IPS-NIHi11 (cell line): ENCODE data around the gene DIP2B.

ENCODE experiments used
- DNase-seq: peaks from one replicate; pipeline ENCODE4 v3.0.0; 2012; ENCODE audit warnings: mixed read lengths, low spot score

Gene DIP2B

DNA sequence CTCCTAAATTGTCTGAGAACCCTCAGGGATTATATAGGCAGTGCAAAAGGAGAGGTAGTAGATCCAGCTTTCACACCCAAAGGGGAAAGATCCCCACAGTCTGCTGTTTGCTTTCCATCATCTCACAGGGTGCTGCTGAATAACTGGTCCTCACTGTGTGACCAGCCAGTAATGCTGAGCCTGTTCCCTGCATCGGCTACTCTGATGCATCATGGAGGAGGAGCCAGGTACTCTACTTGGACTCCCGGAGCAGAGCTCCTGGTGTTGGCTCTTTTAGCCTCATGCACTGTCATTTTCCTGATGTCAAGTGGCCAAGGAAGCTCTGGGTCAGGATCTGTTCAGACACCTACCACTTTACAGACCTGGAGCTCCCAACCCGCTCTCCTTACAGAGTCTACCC, 131.7 kb downstream of the DIP2B start:
- DNase-seq = no peak

DNA sequence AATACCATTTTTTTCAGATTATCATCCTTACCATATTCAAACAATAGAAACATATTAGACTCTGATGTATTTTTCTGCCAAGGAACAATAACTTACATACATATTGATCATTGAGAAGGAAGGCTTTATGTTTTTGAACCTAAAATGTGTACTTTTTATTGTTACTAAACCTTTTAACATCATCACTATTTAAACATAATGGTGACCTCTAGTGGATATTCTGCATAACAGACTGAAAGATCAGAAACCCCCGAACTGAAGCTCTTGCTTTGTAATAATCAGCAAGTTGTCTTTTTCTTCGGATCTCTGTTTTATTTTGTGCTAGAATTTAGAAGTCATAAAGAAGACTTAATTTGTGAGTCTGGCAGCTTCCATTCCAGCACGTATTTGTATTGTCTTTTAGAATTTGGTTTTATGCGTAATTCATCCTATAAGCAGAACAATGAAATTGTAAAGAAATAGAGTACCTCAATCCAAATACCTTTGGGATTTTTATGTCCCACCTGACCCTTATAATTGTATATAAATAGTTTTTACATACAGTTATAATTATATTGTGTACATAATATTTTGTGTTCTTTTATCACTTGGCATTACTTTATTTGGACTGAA, 133.2 kb downstream of the DIP2B start:
- peak; percentile 50 for DNase-seq

DNA sequence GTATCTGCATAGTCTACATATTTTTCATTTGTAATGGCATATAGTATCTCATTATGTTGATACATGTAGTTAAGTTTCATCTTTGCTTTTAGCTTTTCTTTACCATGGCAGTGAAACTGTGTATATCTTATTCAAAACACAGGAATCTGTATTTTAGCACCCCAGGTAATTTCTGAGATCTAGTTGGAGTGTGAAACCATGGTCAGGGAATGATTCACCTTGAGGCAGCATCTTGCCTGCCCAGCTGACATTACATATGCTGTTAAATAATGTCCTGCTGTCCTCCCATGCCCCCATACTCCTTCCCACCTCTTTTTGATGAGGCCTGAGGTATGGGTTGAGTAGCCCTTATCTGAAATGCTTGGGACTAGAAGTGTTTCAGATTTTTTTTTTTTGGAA, 133.7 kb downstream of the DIP2B start:
- DNase-seq = no peak

DNA sequence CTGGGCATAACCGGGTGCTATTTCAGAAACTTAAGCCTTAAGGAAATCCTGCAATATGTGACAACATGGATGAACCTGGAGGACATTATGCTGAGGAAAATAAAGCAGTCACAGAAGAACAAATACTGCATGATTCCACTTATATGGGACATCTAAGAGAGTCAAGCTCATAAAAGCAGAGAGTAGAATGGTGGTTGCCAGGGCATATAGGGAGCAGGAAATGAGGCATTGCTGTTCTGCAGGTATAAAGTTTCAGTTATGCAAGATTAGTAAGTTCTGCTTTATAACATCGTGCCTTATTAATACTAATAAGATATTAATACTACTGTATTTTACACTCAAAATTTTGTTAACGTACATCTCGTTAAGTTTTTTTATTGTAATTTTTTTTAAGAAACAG, 134.9 kb downstream of the DIP2B start:
- no peak for DNase-seq

DNA sequence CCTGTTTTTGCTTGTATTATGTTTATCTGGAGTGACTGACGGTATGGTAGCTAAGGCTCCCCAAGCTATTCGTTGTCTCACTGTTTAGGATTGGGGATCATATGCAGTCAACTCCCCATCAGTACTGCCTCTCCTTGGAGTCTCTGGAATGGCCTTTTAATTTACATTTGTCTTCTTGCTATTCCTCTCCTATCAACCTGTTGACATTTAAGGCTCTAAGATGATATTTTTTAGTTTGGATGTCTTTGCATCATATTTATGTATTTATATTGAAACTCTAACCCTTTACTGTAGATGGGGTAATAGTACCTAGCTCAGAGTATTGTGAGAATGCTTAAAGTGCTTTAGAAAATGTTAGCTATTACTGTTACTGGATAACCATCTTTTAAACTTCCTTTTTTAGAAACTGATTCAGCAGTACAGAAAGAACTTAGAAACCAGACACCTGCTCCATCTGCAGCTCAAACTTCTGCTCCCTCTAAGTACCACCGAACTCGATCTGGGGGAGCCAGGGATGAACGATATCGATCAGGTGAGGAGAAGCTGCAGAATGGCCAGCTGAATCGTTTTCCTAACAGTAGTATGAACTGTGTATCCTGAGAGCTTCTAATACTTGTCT, 135.6 kb downstream of the DIP2B start:
- no peak for DNase-seq

DNA sequence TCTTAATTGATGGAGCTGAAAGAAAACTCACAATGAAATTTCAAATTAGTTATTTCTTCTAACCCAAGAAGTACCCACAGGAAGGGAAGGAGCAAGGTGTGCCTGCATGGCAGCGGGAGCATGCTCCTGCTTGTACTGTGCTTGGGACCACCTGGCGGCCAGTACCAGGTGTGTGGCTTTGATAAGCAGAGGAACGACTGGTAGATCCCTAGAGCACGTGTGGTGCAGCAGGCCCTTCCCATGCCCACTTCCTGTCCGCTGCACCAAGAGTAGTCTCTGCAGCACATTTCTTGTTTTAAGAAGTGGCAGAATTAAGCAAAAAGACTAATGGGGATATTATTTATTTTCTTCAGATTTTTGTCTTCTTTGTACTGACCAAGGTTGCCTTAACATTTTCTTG, 136.8 kb downstream of the DIP2B start:
- DNase-seq = no peak

DNA sequence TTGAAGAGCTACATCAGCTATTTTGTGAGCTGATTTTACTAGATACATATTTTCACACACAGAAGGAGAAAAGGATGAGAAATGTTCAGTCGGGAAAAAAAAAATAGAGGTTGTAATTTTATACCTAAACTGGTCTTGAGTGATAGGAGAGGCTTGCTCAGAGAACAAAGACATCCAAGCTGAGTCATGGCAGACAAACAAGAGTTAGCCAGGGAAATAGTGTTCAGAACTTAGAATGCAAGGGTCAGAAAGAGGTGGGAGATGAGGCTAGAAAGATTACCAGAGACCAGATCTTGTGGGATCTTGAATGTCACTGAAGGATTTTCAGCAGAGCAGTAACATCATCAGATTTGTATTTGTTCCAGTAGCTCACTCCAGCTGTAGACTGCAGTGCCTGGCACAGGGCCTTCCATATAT, 137.3 kb downstream of the DIP2B start:
- no peak for DNase-seq

DNA sequence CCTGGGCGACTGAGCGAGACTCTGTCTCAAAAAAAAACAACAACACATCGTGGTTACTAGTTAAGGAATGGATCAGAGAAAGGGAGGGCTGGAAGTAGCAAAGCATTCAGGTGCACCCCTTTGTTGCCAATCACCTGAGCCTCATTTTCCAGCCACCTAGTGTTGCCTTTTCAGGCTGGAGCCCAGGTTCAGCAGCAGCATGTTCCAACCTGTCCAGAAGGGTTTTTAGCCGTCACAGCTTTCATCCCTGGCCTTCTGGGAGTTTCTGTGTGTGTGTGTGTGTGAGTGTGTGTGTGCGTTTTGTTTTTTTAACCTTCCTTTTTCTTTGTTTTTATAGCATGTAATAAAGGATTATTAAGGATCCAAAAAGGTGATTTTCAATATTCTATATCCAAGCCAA, 138.0 kb downstream of the DIP2B start:
- DNase-seq = no peak

DNA sequence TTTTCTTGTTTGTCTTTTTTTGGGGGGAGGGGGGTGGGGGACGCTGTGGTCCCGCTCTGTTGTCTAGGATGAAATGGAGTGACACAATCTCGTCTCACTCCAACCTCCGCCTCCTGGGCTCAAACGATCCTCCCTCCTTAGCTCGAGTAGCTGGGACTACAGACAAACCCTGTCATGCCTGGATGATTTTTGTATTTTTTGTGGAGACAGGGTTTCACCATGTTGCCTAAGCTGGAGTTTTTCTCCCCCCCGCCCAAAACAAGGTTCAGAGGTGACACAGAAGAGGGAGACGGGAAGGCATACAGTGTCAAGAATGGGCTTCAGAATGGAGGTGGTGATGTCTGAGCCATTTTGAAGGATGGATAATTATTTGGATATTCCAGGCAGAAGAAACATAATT, 142.2 kb downstream of the DIP2B start:
- no peak for DNase-seq

DNA sequence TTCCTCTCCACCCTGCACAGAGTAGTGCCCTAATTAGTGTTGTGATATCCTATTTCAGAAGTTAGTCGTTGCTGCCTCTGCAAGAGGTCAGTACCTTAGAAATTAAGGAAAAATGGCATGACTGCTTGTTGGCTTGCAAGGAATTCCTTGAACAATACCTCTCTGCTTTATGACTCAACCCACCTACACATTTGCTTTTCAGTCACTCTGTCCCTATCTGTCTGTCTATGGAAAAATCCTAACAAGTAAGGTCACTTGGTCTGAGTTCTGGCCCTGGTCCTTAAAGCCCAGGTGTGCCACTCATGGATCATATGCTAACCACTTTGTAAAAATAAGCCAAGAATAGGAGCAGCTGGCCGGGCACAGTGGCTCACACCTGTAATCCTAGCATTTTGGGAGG, 142.7 kb downstream of the DIP2B start:
- DNase-seq = peak; percentile 51

DNA sequence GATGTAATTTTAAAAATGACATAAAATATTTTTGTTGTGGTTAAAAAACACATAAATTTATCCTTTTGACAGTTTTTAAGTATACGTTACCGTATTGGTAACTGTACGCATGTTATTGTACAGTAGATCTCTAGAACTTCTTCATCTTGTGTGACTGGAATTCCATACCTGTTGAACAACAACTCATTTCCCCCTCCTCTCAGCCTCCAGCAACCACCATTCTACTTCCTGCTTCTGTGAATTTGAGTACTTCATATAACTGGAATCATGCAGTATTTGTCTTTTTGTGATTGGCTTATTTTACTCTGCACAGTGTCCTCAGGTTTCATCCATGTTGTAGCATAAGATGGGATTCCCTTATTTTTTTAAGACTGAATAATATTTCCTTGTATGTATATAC, 145.5 kb downstream of the DIP2B start:
- DNase-seq = no peak

DNA sequence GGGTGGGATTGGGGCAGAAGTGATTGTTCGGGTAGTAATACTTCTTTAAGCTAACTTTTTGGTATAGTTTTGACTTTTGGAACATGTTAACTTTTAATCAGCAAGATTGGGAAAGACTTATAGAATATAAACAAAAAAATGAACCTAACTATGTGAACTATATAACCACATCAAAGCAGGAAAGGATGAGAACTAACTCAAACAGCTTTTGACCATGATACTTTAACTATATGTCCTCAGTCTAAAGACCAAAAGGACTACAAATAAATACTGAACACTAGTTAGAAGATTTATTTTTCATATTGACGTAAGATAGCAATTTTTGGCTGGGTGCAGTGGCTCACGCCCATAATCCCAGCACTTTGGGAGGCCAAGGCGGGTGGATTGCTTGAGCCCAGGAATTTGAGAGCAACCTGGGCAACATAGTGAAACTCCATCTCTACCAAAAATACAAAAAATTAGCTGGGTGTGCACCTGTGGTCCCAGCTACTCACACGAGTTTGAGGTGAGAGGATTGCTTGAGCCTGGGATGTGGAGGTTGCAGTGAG, 150.7 kb downstream of the DIP2B start:
- DNase-seq = no peak

DNA sequence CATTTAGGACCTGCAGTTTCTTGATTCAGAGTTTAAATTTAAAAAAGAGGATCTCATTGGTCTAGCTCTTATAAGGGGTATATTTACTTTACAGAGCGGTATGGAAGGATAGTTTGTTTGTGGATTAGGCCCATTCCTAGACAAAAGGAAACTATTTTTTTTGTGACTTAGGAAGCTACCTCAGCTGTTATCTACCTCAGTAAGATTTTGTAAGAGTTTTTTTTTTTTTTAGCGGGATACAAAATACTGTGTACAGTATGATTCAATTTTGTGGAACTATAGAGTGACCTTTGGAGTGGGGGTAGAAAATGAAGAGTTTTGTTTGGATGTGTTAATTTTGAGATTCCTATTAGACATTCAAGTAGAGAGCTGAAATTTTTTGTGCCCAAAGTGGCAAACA, 154.5 kb downstream of the DIP2B start:
- DNase-seq = no peak

DNA sequence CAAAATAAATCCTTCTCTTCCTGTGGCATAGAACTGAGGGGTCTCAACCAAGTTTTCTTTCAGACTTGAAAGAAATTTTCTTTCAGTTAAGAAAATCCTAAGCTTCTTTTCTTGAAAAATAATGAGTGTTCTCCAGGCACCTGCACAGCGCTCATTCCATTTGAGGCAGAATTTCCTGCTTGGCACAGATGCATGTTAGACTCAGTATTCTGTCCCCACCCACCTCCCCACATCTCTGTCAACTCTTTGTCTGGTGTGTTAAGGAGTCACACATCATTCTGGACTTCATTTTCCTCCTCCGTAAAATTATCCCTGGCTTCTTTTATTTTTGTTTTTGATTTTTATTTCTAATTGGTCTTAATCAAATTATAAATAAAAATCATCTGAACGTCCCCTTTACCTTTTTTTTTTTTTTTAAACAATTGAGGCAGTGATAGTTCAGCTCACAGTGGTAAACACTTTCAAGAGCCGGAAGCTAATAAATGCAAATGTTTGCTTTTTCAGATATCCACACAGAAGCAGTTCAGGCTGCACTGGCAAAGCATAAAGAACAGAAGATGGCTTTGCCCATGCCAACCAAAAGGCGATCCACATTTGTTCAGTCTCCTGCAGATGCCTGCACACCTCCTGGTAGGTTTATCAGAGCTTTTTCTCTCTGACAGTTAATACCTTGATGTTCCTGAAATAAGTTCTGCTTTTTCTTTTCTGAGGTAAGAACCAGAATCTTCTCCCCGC, 155.1 kb downstream of the DIP2B start:
- no peak for DNase-seq

DNA sequence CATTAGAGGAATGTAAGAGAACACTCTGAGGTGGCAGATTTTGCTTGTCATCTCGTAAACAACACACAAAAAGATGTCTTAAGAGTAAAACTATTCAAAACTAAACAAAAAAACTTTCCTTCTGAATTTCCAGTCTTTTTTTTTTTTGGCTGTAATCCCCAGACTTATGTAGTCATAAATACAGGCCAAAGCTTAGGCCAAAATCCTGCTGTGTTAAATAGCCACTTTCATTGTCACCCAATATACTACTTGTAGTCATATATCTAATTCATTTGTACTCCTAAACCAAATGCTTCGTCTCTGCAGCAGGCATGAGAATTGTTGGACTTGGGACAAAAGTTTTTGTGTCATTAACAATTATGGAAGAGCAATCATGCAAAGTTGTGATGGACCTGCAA, 155.6 kb downstream of the DIP2B start:
- DNase-seq = no peak

DNA sequence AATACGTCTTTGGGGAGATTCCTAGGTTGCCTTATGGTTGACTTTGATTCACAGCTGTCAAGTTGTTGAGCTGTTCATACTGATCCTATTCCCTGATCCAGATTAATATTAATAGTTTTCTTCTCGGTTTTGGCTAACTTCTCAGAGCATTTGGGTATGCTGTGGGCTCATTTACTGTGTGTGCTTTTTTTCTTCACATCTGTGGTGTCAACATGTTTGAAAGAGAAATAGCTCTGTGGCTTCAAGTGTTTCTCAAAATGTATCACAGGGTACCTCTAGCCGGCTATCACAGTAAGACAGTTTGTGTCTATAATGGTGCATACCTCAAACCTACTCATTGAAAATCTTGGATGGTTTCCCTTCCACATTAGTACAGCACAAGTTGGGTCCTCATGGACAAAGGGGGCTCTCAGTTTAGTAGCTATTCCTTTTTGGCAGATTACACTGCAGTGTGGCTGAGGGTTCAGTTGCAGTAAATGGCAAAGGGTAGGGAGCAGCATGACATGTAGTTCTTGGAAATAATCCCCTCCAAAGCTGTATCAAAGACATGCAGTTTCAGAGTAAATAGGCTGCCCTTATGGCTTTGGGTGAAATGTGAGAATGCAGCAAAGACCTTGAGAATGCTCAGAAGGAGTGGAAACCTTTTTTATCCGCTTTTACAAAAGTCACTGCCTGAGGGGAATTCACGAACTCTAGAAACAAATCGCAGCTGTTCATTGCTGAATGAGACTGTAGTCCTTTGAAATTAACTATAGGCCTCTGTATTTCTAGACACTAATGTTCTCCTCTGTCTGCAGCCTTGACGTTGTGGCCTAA, 156.7 kb downstream of the DIP2B start:
- no peak for DNase-seq

DNA sequence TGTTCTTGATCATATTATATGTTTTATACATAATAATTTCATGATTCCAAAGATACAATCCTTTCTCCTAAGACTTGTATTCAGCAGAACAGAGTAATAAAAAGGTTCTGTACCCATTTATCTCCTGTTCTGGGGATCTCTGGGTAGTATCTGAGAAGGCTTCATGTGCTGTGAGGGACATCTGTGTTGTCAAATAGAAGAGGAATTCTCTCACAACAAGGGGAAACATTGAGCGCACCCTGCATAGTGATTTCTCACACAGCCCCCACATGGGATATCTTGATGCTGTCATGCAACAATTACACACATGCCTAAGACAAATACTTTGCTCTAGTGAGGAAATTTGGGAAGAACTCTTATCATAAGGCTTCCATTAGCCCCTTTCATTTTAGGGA, 157.3 kb downstream of the DIP2B start:
- DNase-seq = no peak

DNA sequence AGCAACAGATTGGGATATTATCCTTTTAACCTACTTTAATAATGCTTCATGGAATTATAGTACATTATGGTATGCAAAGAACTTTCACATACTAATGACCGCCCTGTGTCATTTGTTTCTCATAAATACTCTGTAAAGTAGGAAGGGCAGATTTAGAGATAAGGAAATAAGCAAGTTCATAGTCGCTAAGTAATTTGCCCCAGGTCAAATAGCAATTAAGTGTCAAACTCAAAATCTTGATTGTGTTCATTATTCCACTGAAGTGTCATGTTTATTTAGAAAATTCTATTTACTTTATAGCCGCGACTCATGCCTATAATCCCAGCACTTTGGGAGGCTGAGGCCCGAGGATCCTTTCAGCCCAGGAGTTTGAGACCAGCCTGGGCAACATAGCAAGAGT, 160.4 kb downstream of the DIP2B start:
- no peak for DNase-seq

DNA sequence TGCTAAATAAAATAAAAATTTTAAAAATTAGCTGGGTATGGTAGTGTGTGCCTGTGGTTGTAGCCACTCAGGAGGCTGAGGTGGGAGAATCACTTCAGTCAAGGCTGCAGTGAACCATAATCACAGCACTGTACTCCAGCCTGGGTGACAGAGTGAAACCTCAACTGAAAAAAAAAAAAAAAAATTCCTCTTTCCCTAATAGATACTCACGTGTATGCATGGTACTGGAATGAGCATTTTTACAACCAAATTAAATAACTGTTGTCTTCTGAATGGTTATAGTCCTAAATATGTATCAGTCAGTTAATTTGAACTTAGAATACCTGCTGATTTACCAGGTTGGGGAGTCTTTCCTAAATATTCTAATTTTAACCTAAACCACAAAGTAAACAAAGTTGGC, 160.8 kb downstream of the DIP2B start:
- no peak for DNase-seq

DNA sequence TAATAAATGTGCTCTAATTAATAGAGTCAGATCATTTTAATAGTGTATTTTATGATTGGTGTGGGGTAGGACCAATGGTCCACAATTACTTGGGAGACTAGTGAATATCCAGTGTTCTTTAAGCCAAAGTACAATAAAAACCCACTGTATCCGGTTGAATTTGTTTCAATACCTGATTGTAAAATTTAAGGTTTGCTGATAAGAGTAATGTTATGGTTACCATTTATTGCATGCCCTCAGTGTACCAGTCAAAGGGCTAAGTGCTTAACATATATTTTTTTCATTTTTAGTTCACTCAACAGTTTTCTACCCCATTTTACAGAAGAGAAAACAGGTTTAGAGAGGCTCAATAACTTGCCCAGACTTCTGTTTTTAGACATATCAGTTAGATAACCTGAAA, 161.2 kb downstream of the DIP2B start:
- no peak for DNase-seq

DNA sequence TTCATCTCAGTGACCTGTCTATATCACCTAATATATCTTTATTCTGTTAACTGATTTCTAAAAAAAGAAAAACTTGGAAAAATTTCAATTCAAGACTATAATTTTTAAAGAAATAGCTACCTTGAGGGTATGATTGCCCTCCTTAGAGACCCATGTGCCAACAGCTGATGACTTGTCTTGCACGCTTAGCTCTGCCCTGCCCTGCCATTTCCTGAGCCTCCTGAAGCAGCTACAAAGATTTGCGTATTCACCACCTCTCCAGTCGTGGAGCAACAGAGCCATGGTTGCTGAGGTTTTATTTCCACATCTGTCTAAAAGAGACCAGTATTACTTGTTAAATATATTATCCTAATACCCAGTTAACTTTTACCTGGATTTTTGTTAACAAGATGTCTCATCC, 167.4 kb downstream of the DIP2B start:
- DNase-seq = no peak

DNA sequence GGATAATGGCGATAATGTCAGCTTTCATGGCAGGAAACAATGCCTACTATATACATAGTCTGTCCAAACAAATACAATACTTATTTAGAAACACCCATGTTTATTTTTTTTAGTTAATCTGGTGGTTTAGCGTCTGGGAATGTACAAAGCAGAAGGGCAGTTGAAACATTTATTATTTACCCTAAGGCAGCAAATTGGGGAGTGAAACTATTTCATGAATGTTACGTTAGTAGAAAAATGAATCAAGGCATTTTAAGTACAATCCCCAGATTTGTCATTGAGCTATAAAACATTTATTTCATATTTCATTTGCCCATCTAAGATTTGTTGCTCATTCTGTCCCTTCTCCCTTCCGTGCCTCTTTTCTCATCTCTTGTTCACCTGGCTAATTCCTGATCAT, 172.0 kb downstream of the DIP2B start:
- no peak for DNase-seq

DNA sequence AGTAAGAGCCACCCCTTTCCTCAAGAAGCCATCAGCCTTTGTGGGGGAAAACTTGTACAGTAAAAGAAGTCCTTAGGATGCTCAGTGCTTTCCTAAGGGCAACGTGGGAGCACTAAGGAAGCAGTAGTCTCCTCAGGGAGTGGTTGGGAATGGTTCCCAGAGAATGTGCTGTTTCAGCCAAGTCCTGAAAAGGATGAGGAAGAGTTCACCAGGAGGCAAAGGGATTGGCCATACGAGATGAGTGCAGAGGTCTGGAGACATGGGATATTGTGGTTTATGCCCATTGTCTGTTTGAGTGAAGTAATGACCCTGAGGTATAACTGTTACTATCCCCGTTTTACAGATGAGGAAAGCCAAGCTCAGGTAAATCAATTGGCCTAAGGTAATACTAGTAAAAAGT, 173.1 kb downstream of the DIP2B start:
- no peak for DNase-seq
